ENCODE data around the gene ACSF3.

DNA sequence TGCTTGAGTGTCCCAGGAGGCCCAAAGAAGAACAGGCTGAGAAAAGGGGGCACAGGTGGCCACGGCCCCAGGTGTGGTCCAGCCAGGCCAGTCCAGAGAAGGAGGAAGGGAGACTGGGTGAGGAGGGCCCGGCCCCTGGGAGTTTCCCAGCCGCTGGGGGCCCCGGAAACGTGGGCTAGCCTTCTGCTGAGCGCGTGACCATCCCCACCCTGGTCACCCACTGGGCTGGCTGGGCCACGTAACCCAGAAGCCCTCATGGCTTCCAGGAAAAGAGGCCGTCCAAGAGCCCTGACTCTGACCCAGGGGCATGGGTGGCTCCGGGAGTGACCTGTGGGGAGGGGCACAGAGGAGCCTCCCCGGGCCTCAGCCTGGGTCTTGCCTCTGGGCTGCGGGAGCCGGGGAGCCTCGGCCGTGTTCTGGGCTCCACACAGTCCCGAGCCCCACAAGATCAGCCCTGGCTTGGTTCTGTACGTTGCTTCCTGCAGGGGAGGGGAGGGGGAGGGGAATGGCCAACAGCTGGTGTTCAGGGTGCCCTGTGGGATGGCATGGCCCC, 29.8 kb upstream of the ACSF3 start:
- TF ChIP-seq POLR2A (IDR thresholded peaks at IDR 0.05) (no peak), CTCF (IDR thresholded peaks at IDR 0.05) (no peak)

Measured in sigmoid colon (tissue), 3 donors.